ENCODE data around the gene NT5DC4.

Gene NT5DC4

DNA sequence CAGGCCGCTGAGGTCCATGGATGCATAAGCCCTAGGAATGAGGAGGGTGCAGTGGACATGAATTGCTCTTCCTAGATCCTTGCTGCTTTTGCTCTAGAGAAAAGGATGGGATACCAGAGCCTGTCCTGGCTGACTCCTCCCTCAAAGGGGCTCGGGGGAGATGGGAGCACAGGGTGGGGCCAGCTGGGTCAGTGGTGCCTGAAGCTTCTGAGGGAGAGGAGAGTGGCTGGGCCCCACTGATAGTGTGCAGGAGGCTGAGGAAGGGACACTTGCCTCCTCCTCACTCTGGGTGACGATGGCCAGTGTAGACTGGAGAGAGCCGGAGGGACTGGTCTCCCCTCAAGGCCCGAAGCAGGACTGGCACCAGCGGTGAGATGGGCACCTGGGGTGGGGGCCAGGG lies at the start of gene NT5DC4:
Gene NT5DC4 (plus strand): TSS at position 236 of the 400 bp plus-strand sequence. CDS start 60 bp downstream, at position 296.
- no peak for DNase-seq

DNA sequence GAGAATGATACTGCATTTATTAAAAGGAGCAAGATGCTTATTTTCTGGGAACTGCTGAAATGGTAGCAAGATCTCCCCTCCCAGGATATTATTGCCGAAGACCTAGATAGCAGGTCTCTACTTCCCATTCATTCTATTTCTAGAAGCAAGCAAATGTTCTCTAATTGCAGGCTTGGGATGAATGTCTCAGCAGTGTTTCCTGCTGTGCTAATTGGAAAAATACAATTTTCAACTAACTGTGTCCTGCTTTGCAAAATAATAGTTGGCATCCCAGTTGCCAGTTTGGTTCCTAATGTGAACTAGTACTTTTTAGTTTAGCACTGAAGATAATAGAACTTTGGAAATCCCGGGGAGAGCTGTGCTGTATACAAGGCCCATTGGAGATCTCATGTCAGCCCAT lies 49.0 kb upstream of the NT5DC4 start:
- peak; percentile 89 for DNase-seq

DNA sequence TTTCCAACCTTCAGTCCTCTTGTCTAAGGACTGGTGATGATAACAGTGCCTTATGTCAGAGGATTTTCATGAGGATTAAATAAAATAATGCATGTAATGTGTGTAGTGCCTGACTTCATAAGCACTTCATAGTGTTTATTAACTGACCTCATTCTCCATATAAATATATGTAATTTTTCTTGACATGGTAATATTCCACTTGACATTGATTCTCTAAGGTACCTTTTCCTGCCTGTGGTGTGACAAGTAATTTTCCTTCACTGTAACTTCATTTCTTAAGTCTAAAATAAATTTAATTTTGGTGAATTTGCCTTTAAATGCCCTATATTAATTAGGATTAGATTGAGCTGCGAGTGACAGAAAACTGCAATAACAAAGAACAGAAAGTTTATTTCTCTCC lies 47.8 kb upstream of the NT5DC4 start:
- DNase-seq, result no peak

DNA sequence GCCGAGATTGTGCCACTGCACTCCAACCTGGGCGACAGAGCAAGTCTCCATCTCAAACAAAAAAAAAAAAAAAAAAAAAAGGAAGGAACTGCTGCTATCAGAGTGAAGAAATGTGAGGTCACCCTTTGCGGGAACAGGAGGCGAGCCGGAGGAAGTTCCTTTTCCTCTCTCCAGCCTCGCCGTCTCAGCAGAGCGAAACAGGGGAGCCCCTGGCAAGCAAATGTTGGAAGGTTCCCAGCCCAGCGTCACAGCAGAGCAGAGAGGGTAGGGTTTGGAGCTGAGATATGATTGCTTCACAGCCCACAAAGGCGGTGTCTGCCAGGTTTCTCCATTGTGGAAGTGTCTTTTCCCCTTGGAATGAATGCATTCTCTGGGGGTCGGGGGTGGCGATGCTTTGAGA lies 46.6 kb upstream of the NT5DC4 start:
- DNase-seq, result no peak

DNA sequence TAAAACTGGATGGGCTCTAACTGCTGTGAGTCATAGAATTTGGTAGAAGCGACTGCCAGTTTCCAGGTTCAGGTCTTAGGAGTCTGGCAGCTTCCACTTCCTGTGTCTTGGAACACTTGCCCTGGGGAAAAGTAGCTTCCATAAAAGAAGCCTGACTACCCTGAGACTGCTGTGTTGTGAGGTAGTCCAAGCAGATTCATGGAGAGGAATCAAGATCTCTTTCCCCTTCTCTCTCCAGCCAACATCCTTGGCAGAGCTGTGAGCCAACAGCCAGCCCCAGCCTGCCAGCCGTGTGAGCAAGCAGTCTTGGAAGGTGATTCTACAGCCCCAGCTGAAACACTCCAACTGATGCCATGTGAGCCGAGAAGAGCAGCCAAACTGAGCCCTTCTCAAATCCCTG lies 41.3 kb upstream of the NT5DC4 start:
- no peak for DNase-seq

DNA sequence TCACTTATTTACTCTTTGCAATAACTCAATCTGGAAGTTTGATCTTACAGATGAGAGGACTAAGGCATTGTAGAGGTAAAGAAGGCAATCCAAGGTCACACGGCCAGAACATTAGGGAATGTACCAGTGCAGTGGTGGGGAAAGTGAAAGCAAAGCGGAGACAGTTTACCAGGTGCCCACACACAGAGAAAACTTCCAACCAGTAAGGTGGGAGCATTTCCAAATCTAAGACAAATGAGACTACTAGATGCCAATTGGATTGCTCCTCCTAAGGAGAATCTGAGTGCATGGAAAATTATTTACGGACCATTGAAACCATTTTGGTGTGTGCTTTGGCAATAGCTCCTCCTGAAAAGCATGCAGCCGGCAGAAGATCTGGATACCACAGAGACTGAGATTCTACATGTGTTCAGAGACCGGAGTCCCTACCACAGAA lies 40.1 kb upstream of the NT5DC4 start:
- no peak for DNase-seq

DNA sequence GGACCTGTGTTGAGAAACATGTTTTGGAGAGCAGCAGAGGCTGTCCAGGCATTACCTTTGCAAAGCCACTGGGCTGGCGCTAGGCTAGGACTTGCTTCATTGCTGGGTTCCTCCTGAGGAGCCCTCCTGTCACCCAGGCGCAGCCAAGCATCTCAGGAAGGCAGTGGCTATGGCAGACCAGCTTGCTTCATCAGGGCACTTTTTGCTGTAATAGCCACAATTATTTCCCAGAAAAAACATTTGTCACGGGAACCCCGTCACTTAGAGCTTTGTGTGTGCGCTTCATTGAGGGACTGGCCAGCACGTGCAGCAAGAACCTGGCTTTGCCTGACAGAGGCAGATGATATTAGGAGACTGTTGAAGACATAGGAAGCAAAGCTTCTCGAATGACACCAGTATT lies 38.7 kb upstream of the NT5DC4 start:
- no peak for DNase-seq

DNA sequence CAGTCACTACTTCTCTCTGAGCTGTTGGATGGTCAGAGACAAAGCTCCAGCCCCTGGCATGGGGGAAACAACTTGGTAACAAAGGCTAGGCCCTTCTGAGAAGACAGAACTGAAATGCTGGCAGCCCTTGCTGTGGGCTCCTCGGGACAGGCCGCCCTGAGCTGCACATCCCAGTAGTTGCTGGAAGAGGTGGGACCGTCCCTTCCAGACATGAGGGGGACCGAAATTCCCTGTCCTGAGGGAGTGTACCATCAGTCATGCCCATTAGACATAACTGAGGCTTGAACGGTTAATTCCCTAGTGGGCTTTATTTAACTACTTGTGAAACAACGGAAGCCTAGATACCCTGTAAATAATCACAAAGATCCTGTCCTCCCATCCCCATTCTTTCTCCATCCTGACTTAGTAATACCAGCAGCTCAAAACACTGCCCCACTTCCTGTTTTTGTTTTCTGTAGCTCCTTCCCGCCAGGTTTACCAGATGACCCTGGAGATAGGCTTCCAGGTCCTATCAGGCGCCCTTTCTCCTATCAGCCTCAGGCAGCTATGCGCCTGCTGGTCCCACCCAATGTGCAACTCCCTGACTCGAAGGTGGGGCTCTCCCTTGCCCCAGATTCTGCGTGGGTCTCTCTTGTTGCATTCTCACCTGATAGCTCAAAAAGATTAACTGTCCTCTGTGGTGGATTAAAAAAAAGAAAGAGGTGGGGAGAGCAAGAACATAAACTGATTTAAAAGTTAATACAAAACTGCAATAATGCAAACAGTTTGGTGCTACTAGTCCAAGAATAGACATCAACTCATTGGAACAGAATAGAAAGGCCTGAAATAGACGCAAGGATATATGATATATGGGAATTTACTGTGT lies 37.0 kb upstream of the NT5DC4 start:
- no peak for DNase-seq

DNA sequence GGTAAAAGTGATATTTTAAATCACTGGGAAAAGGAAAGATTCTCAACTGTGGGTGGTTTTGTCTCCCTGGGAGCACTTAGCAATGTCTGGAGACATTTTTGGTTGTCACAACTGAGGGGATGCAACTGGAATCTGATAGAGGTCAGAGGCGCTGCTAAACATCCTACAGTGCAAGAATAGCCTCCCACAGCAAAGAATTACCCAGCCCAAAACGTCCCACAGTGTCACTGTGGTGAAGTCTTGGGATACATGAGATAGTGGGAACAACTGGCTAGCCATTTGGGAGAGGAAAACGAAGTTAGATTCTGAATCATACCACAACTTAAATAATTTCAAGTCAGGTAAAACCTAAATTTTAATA lies 36.4 kb upstream of the NT5DC4 start:
- no peak for DNase-seq

DNA sequence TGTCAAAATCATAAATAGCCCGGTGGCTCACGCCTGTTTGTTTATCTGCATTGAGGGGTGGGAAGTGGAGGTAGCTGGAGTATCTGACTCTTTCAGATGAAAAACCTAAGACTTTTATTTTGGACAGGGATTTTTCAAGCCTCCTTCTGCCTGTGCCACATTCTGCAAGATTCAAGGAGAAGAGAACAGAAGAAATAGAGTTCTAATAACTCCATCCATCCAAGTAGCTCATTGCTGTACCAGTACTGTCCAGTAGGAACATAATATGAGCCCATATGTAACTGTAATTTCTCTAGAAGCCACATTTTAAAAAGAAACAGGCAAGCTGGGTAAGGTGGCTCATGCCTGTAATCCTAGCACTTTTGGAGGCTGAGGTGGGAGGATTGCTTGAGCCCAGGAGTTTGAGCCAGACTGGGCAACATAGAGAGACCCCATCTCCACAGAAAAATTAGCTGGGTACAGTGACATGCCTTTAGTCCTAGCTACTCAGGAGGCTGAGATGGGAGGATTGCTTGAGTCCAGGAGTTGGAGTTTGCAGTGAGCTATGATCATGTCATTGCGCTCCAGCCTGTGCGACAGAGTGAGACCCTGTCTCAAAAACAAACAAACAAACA lies 35.4 kb upstream of the NT5DC4 start:
- no peak for DNase-seq

DNA sequence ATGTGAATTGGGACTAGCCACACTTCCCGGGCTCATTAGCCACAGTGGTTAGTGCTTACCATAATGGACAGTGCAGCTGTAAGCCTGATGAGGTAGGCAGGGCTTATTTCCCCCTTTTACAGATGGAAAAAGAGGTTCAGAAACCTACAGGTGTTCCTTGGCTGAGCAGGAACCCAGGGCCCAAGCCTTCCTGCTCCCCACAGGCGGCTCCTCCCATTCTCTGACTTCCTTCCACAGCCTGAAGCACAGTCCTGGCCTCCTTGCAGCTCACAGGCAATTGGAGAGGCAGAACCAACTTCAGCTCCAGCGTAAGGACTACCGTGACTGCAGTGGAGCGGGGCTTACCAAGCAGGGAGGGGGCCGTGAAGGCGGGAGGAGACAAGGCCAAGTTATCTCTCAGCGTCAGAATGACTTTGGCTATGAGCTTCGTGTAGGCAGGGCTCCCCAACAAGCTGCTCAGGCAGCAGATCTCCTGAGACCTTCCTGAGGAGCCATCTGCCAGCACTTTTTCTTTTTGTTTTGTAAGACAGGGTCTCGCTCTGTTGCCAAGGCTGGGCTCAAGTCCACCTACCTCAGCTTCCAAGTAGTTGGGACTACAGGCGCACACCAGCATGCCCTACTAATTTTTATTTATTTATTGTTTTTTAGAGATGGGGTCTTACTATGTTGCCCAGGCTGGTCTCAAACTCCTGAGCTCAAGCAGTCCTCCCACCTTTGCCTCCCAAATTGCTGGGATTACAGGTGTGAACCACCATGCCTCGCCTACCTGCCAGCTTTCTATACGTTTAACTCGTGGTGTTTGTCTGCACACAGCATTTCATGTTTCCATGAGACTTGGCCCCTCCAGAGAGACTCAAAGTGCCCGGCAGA lies 34.2 kb upstream of the NT5DC4 start:
- DNase-seq, result no peak

DNA sequence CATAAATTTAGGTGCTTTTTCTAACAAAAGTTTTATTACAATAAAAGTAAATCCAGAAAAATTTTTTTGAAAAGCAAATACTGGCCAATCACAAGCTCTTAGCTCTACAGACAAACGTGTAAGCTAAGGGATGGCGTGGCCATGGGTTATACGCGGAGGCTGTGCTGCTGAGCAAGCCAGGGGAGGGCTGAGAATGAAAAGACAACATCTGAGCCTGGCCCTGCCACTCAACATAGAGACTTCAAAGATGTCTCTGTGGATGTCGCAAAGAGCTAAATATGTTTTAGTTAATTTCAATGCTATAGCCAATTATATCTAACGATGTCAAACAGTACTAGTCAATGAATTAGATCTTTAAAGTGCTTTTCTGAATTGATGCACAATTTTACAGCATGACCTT lies 33.3 kb upstream of the NT5DC4 start:
- no peak for DNase-seq

DNA sequence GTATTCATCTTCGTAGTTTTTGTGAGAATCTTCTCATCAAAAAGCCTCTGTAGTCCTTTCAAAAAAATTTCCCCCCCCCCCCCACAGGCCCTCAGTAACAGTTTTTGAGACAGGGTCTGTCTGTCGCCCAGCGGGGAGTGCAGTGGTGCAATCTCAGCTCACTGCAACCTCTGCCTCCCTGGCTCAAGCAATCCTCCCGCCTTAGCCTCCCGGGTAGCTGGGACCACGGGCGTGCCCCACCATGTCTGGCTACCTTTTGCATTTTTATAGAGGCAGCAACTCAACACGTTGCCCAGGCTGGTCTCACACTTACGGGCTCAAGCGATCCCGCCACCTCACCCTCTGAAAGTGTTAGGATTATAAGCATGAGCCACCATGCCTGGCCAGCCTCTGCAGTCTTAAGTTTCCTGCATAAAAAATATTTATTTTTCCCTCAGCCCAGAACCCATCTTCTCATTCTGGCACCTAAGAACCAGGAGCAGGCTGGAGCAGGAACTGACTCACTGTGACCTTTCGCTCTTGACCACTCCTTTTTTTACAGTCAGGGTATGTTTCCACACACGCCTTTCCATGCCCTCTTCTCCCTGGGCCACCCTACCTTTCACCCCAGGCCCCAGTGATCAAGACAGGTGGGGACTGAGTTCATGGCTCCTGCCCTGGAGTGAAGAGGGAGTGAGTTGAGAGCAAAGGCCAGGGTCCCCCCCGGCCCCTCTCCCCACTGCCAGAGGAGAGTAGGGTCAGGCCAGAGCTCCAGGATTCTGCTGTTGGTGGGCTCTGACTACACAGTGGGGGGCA lies 32.5 kb upstream of the NT5DC4 start:
- DNase-seq, result no peak

DNA sequence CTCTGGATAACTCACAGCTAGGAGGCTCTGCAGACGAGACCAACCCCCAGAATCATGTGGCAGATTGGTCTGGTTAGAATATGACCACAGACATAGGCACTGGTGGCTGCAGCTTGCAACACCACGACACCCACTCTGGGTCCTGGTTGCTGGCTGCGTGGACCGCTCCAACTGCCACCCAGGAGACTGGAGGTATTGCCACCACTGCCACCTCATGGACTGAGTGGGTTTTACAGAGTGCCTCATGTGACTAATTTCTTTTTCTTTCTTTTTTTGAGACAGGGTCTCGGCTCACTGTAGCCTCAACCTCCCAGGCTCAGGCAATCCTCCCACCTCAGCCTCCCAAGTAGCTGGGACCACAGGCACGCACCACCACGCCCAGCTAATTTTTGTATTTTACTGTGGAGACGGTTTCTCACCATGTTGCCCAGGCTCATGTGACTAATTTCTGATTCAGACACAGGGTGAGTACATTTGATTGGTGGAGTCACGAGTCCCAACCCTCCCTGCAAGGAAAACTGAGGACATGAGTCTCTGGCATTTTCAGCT lies 29.9 kb upstream of the NT5DC4 start:
- DNase-seq, result peak; percentile 67

DNA sequence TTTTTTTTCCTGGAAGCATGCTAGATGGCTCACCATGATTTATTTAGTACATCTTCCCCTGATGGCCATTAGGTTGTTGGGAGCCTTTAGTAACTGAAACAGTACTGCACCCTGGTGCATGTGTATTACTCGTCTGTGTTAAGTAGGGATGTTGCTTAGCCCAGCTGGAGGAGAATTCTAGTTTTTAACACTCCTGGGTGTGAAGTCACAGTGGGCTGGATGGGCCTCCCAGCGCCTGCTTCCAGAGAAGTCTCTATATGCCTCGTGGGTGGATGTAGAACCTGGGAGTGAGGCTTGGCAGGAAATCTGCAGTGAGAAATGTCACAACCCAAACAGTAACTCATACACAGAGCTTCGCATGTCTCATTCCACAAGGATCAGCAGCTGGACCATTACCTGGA lies 28.9 kb upstream of the NT5DC4 start:
- no peak for DNase-seq

DNA sequence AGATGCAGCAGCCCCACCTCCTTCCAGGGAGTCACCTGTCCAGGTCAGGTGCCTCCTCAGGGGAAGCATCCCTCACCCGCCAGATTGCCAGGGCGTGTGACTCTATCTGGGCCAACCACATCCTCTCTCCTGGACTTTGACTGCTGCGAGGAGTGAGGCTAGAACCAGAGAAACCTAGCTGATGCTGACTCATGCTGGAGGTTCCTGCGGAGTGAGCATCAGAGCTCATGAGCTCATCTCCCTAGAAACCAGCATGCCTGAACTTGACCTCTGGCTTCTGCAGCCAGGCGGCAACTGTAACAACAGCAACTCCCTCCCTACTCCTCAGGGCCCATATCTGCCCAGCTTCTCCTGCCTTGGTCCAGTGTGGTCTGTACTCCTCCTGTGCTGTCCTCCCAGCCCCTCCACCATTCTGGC lies 28.3 kb upstream of the NT5DC4 start:
- DNase-seq, result peak; percentile 89

DNA sequence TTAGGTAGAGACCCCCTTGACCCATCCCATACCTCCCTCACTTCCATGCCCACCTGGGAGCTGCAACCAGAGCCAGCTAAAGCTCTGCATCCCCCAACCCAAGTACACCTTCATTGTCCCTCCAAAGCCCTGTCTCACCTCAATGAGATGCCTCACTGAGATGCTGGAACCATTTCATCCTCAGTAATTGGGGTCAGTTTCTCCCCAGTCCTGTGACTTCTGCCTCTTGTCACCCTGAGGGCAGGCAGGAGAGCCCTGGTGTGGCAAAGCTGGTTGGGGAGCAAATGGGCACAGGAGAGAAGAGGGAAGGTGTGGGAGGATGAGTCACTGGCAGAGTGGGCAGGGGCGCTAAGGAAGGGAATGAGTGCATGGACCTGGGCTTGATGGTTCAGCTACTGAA lies 27.9 kb upstream of the NT5DC4 start:
- DNase-seq, result no peak

DNA sequence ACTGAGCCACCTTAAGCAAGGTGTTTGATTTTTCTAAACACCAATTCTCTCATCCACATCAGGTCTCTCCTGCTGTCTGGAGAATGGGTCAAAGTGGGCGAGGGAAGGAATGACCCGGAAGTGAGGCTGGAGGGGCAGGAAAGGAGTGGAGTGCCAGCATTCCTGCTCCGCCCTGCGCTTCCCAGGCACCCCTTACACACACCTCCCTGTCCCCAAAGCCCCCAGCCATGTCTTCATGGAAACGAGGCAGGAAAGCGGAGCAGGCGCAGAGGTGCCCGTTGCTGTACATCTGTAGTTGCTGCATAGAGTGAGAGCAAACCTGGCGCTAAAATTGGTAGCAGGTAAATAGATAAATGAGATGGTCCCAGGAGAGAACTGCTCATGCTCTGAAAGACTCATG lies 27.2 kb upstream of the NT5DC4 start:
- DNase-seq, result no peak

DNA sequence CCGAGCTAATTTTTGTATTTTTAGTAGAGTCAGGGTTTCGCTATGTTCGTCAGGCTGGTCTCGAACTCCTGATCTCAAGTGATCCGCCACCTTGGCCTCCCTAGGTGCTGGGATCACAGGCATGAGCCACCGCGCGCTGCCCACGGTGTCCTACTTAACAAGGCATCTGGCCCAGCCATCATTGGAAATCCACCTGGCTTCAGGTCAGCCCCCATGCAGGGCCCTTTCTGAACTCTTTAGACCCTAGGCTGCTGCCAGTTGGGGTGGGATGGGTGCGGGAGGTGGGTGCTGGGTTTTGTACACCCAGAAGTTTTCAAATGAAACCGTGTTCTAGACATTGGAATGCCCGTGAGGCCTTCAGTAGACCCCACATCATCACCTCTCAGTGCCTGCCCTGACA lies 26.6 kb upstream of the NT5DC4 start:
- no peak for DNase-seq

DNA sequence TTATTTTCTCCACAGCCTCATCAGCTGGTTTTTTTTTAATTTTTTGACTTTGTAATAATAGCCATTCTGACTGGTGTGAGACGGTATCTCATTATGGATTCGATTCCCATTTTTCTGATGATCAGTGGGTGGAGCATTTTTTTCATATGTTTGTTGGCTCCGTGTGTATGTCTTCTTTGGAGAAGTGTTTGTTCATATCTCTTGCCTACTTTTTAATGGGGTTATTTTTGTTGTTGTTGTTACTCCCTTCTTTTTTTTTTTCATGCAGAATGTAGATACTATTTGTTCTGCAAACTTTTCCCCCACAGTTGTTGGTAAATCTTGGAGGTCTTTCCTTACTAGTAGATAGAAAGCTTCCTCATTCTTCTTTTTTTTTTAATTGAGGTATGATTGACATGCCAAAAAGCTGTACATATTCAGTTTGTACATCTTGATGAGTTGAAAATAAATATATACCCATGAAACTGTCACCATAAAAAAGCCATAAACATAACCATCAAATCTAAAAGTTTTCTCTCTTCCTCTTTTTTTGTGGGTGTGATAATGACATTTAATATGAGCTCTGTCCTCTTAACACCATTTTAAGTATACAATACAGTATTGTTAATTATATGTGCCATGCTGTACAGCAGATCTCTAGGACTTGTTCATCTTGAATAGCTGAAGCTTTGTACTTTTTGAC lies 21.8 kb upstream of the NT5DC4 start:
- no peak for DNase-seq

DNA sequence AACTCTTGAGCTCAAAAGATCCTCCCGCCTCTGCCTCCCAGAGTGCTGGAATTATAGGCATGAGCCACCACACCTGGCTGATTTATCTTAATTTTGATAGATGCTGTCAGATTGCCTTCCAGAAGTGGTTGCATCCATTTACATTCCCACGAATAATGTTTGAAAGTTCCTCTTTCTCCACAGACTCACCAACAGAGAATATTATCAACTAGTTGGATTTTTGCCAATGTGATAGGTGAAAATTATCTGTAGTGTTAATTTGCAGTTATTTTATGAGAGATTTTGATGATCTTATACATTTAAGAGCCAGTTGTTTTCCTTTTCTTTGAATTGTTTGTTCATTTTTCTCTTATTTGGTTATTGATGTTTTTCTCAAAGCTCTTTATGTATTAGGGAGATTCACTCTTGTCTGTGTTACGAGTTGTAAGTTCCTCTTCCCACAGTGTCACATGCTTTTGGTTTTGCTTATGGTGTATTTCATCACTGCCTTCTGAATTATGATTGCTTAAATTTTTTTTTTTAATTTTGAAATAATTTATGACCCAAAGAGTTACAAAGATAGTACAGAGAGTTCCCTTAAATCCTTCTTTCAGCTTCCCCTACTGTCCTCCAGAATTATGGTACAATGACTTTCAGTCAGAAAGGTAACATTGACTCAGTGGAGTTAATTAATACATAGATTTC lies 20.7 kb upstream of the NT5DC4 start:
- no peak for DNase-seq

Data from NCI-H146 (cell line).